HCT116 (cell line): ENCODE measurements around the gene GLYR1. TPM values are rescaled to one million over a fixed set of nuclear protein-coding genes. Genes with fewer than 3 reads are reported as not detected.

Source experiments
- ATAC-seq: fragments of 200-7000 bp; cut with Tn5 transposase; 2 replicates; pipeline ENCODE4 v1.9.1; 2020; ENCODE audit warnings: mild to moderate bottlenecking, moderate library complexity
- BruUV-seq: library from RNA; stranded (reverse); fragments of 400-500 nt; replicated peaks from 2 replicates; lab custom pipeline; 2021; lab: Mats Ljungman, UMichigan
- CTCF ChIA-PET: fragments of 300-600 bp; sonication (Branson Sonifier 250); formaldehyde crosslinking; loops from one replicate; lab custom pipeline; 2021; ENCODE audit warnings: antibody characterized with exemption; lab: Charles Lee
- POLR2A ChIA-PET: fragments of 300-600, 350-600 bp; sonication (Branson Sonifier 250); formaldehyde crosslinking; loops from one replicate; lab custom pipeline; 2021; ENCODE audit warnings: antibody characterized with exemption; lab: Charles Lee
- RAD21 ChIA-PET, 2 experiments: fragments of 300-600 bp; sonication (Branson Sonifier 250); formaldehyde crosslinking; loops; one replicate each; lab custom pipeline; 2023; ENCODE audit warnings: low total read pairs in 2 of 2; ENCODE audit not compliant: uncharacterized antibody in 2 of 2, unreplicated experiment in 2 of 2, low non-redundant PET in 1 of 2; lab: Charles Lee
- DNase-seq: peaks from one replicate; pipeline ENCODE4 v3.0.0-alpha.2; 2010; ENCODE audit warnings: low read depth, low spot score
- H2AFZ ChIP-seq: fragments of 200-600 bp; shearing (Covaris generic), sonication (generic); 2 replicates; pipeline ENCODE4 v1.6.1; 2017; ENCODE audit warnings: low read depth, mixed run types, mixed read lengths, antibody characterized with exemption, low read length; ENCODE audit not compliant: poor library complexity, severe bottlenecking
- H3K27ac ChIP-seq: 2 replicates; pipeline ENCODE4 v1.5.1; 2012; ENCODE audit warnings: low read depth, low read length
- H3K27me3 ChIP-seq: fragments of 200-600 bp; sonication (generic); 2 replicates; pipeline ENCODE4 v1.6.1; 2016; ENCODE audit warnings: mixed run types, low read length, mixed read lengths; ENCODE audit not compliant: insufficient read depth
- H3K36me3 ChIP-seq, 2 experiments: fragments of 200-500 bp in 1 of 2; fragments of 200-600 bp in 1 of 2; sonication (Bioruptor generic) in 1 of 2; sonication (generic) in 1 of 2; 2 replicates each; pipeline versions ENCODE4 v1.5.1 to v1.6.1; 2014 to 2016; ENCODE audit warnings: low read length in 2 of 2, inconsistent platforms in 1 of 2, mixed read lengths in 1 of 2, mixed run types in 1 of 2; ENCODE audit not compliant: insufficient read depth in 2 of 2, control insufficient read depth in 1 of 2
- H3K4me1 ChIP-seq, 2 experiments: fragments of 200-600 bp in 1 of 2; sonication (generic) in 1 of 2; 2 replicates each; pipeline versions ENCODE4 v1.5.1 to v1.6.1; 2012 to 2017; ENCODE audit warnings: low read length in 2 of 2, inconsistent platforms in 1 of 2, mild to moderate bottlenecking in 1 of 2, mixed read lengths in 1 of 2, mixed run types in 1 of 2, moderate library complexity in 1 of 2; ENCODE audit not compliant: insufficient read depth in 2 of 2, control insufficient read depth in 1 of 2
- H3K4me2 ChIP-seq: fragments of 200-600 bp; sonication (generic); 2 replicates; pipeline ENCODE4 v1.6.1; 2017; ENCODE audit warnings: mixed run types, low read length, mixed read lengths
- H3K4me3 ChIP-seq, 2 experiments: fragments of 200-600 bp in 1 of 2; sonication (generic) in 1 of 2; replicated peaks in 1 of 2; 2 replicates each; pipeline ENCODE4 v1.5.1; 2011 to 2016; ENCODE audit warnings: low read length in 2 of 2, control low read depth in 1 of 2, low read depth in 1 of 2, mild to moderate bottlenecking in 1 of 2, mixed read lengths in 1 of 2, mixed run types in 1 of 2
- H3K79me2 ChIP-seq: fragments of 200-600 bp; sonication (generic); 2 replicates; pipeline ENCODE4 v1.6.1; 2017; ENCODE audit warnings: mild to moderate bottlenecking, mixed run types, low read length, moderate library complexity, mixed read lengths; ENCODE audit not compliant: insufficient read depth
- H3K9ac ChIP-seq: fragments of 200-600 bp; sonication (generic); 2 replicates; pipeline ENCODE4 v1.6.1; 2016; ENCODE audit warnings: low read length, mixed read lengths
- H3K9me2 ChIP-seq: fragments of 200-600 bp; sonication (generic), shearing (Covaris generic); 2 replicates; pipeline ENCODE4 v1.6.1; 2017; ENCODE audit warnings: mixed run types, mild to moderate bottlenecking, moderate library complexity; ENCODE audit not compliant: insufficient read depth
- H3K9me3 ChIP-seq, 2 experiments: fragments of 200-500 bp in 1 of 2; fragments of 200-600 bp in 1 of 2; sonication (Bioruptor generic) in 1 of 2; sonication (generic) in 1 of 2; 2 replicates each; pipeline ENCODE4 v1.6.1; 2014 to 2017; ENCODE audit warnings: low read length in 2 of 2, mixed read lengths in 2 of 2, inconsistent platforms in 1 of 2, low read depth in 1 of 2, mild to moderate bottlenecking in 1 of 2, mixed run types in 1 of 2, moderate library complexity in 1 of 2; ENCODE audit not compliant: control insufficient read depth in 1 of 2, insufficient read depth in 1 of 2
- H4K20me1 ChIP-seq: fragments of 200-600 bp; sonication (generic), shearing (Covaris generic); 2 replicates; pipeline ENCODE4 v1.6.1; 2017; ENCODE audit warnings: mixed run types, mild to moderate bottlenecking, moderate library complexity; ENCODE audit not compliant: insufficient read depth
- CBX3 ChIP-seq: IDR thresholded peaks from 2 replicates; pipeline ENCODE4 v1.6.1; 2012; ENCODE audit warnings: low read depth
- EGR1 ChIP-seq: IDR thresholded peaks from 2 replicates; pipeline ENCODE4 v1.6.1; 2012; ENCODE audit warnings: low read depth
- EZH2 ChIP-seq: fragments of 200-600 bp; sonication (generic); IDR thresholded peaks from 2 replicates; pipeline ENCODE4 v1.6.1; 2017; ENCODE audit warnings: antibody characterized with exemption, mixed run types
- POLR2A ChIP-seq: IDR thresholded peaks from 2 replicates; pipeline ENCODE4 v1.7.0; 2011; ENCODE audit warnings: borderline replicate concordance; ENCODE audit not compliant: insufficient read depth, insufficient read length; ENCODE audit errors: extremely low read depth
- POLR2AphosphoS5 ChIP-seq: IDR thresholded peaks from 2 replicates; pipeline ENCODE4 v1.6.1; 2011; ENCODE audit warnings: mild to moderate bottlenecking, low read depth, low read length, moderate library complexity
- REST ChIP-seq: IDR thresholded peaks from 2 replicates; pipeline ENCODE4 v1.6.1; 2012; ENCODE audit warnings: low read depth
- SIN3A ChIP-seq: IDR thresholded peaks from 2 replicates; pipeline ENCODE4 v1.6.1; 2012; ENCODE audit warnings: low read depth
- SRF ChIP-seq: IDR thresholded peaks from 2 replicates; pipeline ENCODE4 v1.6.1; 2012; ENCODE audit warnings: low read depth
- YY1 ChIP-seq: IDR thresholded peaks from 2 replicates; pipeline ENCODE4 v1.6.1; 2011; ENCODE audit warnings: low read length, low read depth, moderate library complexity, mild to moderate bottlenecking; ENCODE audit not compliant: insufficient replicate concordance; ENCODE audit errors: extremely low read depth
- intact Hi-C: fragments of 100-400 bp; cut with micrococcal nuclease; formaldehyde crosslinking; loops from 2 replicates; pipeline ENCODE4 v1.10.0; 2022
- total RNA-seq: library from RNA; stranded (reverse); gene quantifications from one replicate; pipeline ENCODE4 v1.2.1, GENCODE V29; 2021; ENCODE audit not compliant: unreplicated experiment

GLYR1 gene
- total RNA-seq, 1 experiment from 2014 or later, result 50.0 TPM

GRCh38 chr16:4884209-4884608 lies 37.1 kb upstream of the GLYR1 start:
- RAD21 ChIA-PET, result interaction anchor here in 1 of 2 experiments (0.6 kb wide), 1 partner anchor 49 kb away, joined by 3 read pairs; no protein-coding TSS in a partner anchor
- H3K9me3 ChIP-seq, result no peaks in the 10 kb centered on the region; a peak in 1 of 4 replicates
- peaks cover 8% of the 10 kb centered on the region; the same call in 1 of the 2 replicates for H4K20me1 ChIP-seq
- intact Hi-C loops, result no loop called here
- POLR2A ChIA-PET, result no interaction called here
- no peak overlapping the region for H2AFZ ChIP-seq
- ATAC-seq, result no peak
- BruUV-seq, result no TSS peak
- no peak overlapping the region for H3K9ac ChIP-seq
- no peaks in the 10 kb centered on the region for H3K27me3 ChIP-seq
- no peak for DNase-seq
- H3K4me3 ChIP-seq, result no peak overlapping the region
- TF ChIP-seq POLR2A (no peak), YY1 (no peak), EGR1 (no peak), POLR2AphosphoS5 (no peak), REST (no peak), SIN3A (no peak), SRF (no peak), CBX3 (no peak), EZH2 (no peak)
- H3K36me3 ChIP-seq, result peaks cover 33 to 40% of the 10 kb centered on the region in 2 experiments
- H3K4me2 ChIP-seq, result no peak overlapping the region
- peaks cover 21 to 27% of the 10 kb centered on the region in 2 experiments for H3K4me1 ChIP-seq
- no peaks in the 10 kb centered on the region for H3K9me2 ChIP-seq
- no peak overlapping the region for H3K27ac ChIP-seq
- no peaks in the 10 kb centered on the region for H3K79me2 ChIP-seq
- CTCF ChIA-PET, result no interaction called here
